Heart left ventricle (tissue), 13 donors: ENCODE measurements around the gene DPH1.

Source experiments
- CTCF ChIP-seq, 12 donors: fragments of 200-600 bp; sonication (generic) in 4 of 12; IDR thresholded peaks; one replicate each; pipeline versions ENCODE4 v1.5.0 to v1.8.0; 2018 to 2022; ENCODE audit warnings: antibody characterized with exemption in 12 of 12, mild to moderate bottlenecking in 5 of 12
- POLR2A ChIP-seq, 2 donors: fragments of 450-650 bp; IDR thresholded peaks; one replicate each; pipeline ENCODE4 v1.6.1; 2017; ENCODE audit warnings: antibody characterized with exemption in 2 of 2, mild to moderate bottlenecking in 2 of 2, moderate library complexity in 2 of 2
- donor health status: ischemic (EF 13 %, LVEDD 7.1; RV severe dilation, severe dysfunction).
- donor health status: DM: no; HTN: yes; CAD: no.
- donor health status: DM: no; HTN: no; CAD: no.
- donor health status: ischemic (EF 25% LVEDD 6.9; RV normal size, moderate dysfunction).
- donor health status: ischemic (EF 25% LVEDD 5.7; RV mildly dilated, moderate dysfunction).
- donor health status: ischemic (EF 35%, LVEDD 5.7; RV mildly dilated, moderate dysfunction).
- donor health status: nonischemic (EF 11% LVEDD 7.7; RV severe dilation, severe dysfunction).
- donor health status: DM: yes; HTN: yes; CAD: no.
- donor health status: PGD.
- donor health status: ischemic (EF 29% LVEDD 5.4; RV normal size, mild dysfunction).
- donor health status: nonischemic (EF 23%, LVEDD 6.1; RV moderate dilation, normal function).

DNA sequence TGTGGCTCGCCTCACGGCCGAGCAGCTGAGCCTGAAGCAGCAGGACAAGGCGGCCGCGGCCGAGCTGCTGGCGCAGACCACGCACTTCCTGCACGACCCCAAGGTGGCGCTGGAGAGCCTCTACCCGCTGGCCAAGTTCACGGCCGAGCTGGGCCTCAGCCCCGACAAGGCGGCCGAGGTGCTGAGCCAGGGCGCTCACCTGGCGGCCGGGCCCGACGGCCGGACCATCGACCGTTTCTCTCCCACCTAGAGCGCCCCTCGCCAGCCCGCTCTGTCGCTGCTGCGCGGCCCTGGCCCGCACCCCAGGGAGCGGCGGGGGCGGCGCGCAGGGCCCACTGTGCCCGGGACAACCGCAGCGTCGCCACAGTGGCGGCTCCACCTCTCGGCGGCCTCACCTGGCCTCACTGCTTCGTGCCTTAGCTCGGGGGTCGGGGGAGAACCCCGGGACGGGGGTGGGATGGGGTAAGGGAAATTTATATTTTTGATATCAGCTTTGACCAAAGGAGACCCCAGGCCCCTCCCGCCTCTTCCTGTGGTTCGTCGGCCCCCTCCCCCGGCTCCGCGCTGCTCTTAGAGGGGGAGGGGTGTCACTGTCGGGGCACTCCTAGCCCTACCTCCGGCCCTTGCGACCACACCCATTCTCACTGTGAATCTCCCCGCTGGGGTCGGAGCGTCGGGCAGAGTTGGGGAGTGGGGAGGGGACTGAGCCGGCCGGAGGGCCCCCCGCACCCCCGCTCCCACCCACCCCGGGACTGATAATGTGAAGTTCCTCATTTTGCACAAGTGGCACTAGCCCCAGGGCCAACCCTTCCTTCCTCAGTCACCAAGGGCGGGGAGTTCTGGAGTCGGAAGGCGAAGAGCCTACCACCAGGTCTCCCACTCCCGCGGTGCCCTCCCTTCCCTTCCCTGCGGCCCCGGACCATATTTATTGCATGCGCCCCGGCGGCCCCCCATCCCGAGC lies 28.9 kb downstream of the DPH1 start:
- peak; percentile 69 to 87 (median 80) for TF ChIP-seq CTCF (IDR thresholded peaks at IDR 0.05)
- TF ChIP-seq POLR2A (IDR thresholded peaks at IDR 0.05), result no peak
